Activated CD4-positive, alpha-beta T cell treated with anti-CD3 and anti-CD28 coated beads, Interleukin-2, amount 50 U/mL, for 4 hours (primary cell): ENCODE data around the gene UNC50.
A peak's percentile ranks its signal among the peaks of the same experiment; 100 is the strongest.
"Not testable (repeated sequence)": the region's sequence is repeated elsewhere in the genome, so short reads cannot be mapped to it uniquely, and the experiment has no call there.

ENCODE experiments used
- DNase-seq, 2 experiments: peaks; one replicate each; pipeline ENCODE4 v3.0.0-alpha.2; 2020

The UNC50 gene

GRCh38 chr2:98615481-98615880 lies 7.1 kb downstream of the UNC50 start:
- no peak for DNase-seq

GRCh38 chr2:98617149-98617548 lies 8.8 kb downstream of the UNC50 start:
- no peak for DNase-seq

GRCh38 chr2:98623657-98624056 lies 15.3 kb downstream of the UNC50 start:
- DNase-seq = no peak

- no peak for DNase-seq
These were observed 24.0 kb downstream of the UNC50 start for GRCh38 chr2:98632351-98632750.

GRCh38 chr2:98634406-98635092 lies 26.2 kb downstream of the UNC50 start:
- DNase-seq = peak; percentile 51 to 53

- peak; percentile 9 to 20 for DNase-seq
These were observed 29.2 kb downstream of the UNC50 start for GRCh38 chr2:98637401-98638147.

- no peak for DNase-seq
These were observed 35.2 kb downstream of the UNC50 start for GRCh38 chr2:98643496-98644100.

GRCh38 chr2:98647636-98648035 lies 39.2 kb downstream of the UNC50 start:
- no peak for DNase-seq

GRCh38 chr2:98648451-98648850 lies 40.1 kb downstream of the UNC50 start:
- no peak for DNase-seq

GRCh38 chr2:98649135-98649991 lies 41.0 kb downstream of the UNC50 start:
- peak; percentile 76 to 82 for DNase-seq

- no peak for DNase-seq
These were observed 41.6 kb downstream of the UNC50 start for GRCh38 chr2:98649992-98650375.

- no peak for DNase-seq
These were observed 42.6 kb downstream of the UNC50 start for GRCh38 chr2:98650998-98651397.

GRCh38 chr2:98654699-98655495 lies 46.5 kb downstream of the UNC50 start:
- peak in 1 of 2 experiments; percentile 11 for DNase-seq

GRCh38 chr2:98656800-98657199 lies 48.4 kb downstream of the UNC50 start:
- no peak for DNase-seq

- no peak for DNase-seq
These were observed 50.6 kb downstream of the UNC50 start for GRCh38 chr2:98658816-98659490.

GRCh38 chr2:98659491-98659840 lies 51.1 kb downstream of the UNC50 start:
- DNase-seq = not testable (repeated sequence)

- DNase-seq = no peak
These were observed 55.2 kb downstream of the UNC50 start for GRCh38 chr2:98663511-98664090.

- DNase-seq = peak; percentile 26
These were observed 55.9 kb downstream of the UNC50 start for GRCh38 chr2:98664323-98664722.

- DNase-seq = no peak
These were observed 57.3 kb downstream of the UNC50 start for GRCh38 chr2:98665677-98666076.
